C4-2B (cell line): Measurements from ENCODE around the gene ADAMTSL1.

Experiments
- CTCF ChIP-seq: fragments of 450-650 bp; conservative IDR thresholded peaks from 2 replicates; pipeline ENCODE4 v1.5.1; 2017; ENCODE audit warnings: mild to moderate bottlenecking
- ZFX ChIP-seq: fragments of 450-650 bp; IDR thresholded peaks from 2 replicates; pipeline ENCODE4 v1.6.1; 2017

GRCh38 chr9:18798508-18799290 lies 324.7 kb downstream of the ADAMTSL1 start:
- TF ChIP-seq CTCF (no peak), ZFX (no peak)
